Uterus (tissue), 4 donors: Measurements from ENCODE around the gene AASDH. TPM values are rescaled to one million over a fixed set of nuclear protein-coding genes. Genes with fewer than 3 reads are reported as not detected.

ENCODE experiments used
- DNase-seq, 2 donors: peaks; one replicate each; pipeline ENCODE4 v3.0.0-alpha.2; 2019 to 2020
- H3K27ac ChIP-seq, 2 donors: fragments of 200-600 bp; sonication (generic); 1 replicate in 1 of 2; 2 replicates in 1 of 2; pipeline ENCODE4 v1.5.1; 2016 to 2018
- H3K27me3 ChIP-seq, 2 donors: fragments of 200-600 bp; sonication (generic); one replicate each; pipeline ENCODE4 v1.5.1; 2018 to 2019; ENCODE audit warnings: control low read depth in 1 of 2
- H3K36me3 ChIP-seq, 2 donors: fragments of 200-600 bp; sonication (generic); one replicate each; pipeline ENCODE4 v1.5.1; 2019; ENCODE audit warnings: control low read depth in 1 of 2
- H3K4me1 ChIP-seq, 2 donors: fragments of 200-600 bp; sonication (generic); one replicate each; pipeline ENCODE4 v1.5.1; 2018 to 2019; ENCODE audit warnings: control low read depth in 1 of 2
- H3K4me3 ChIP-seq, 2 donors: fragments of 200-600 bp; sonication (generic); 1 replicate in 1 of 2; 2 replicates in 1 of 2; pipeline ENCODE4 v1.5.1; 2018 to 2019; ENCODE audit warnings: mild to moderate bottlenecking in 1 of 2
- H3K9me3 ChIP-seq, 2 donors: fragments of 200-600 bp; sonication (generic); one replicate each; pipeline ENCODE4 v1.5.1; 2019; ENCODE audit warnings: control low read depth in 1 of 2
- POLR2A ChIP-seq, 2 donors: fragments of 450-650 bp; IDR thresholded peaks; one replicate each; pipeline ENCODE4 v1.6.1; 2016; ENCODE audit warnings: antibody characterized with exemption in 2 of 2, mild to moderate bottlenecking in 1 of 2, moderate library complexity in 1 of 2
- intact Hi-C: fragments of 100-400 bp; cut with DNase I; formaldehyde crosslinking; loops from one replicate; pipeline ENCODE4 v1.15.1; 2023; ENCODE audit warnings: low total_unique reads
- total RNA-seq, 4 donors: library from RNA; depleted of rRNA in 3 of 4; stranded (reverse); fragments of >200 nt in 3 of 4; gene quantifications; one replicate each; pipeline versions ENCODE4 v1.1.0 to v1.2.4, GENCODE V29; 2014 to 2023
- TF ChIP-seq, protein P1 (sequence below), 4 experiments: fragments of 200-600 bp in 2 of 4; fragments of 450-650 bp in 2 of 4; sonication (generic) in 2 of 4; IDR thresholded peaks; one replicate each; pipeline ENCODE4 v1.5.1; 2016 to 2019; ENCODE audit warnings: antibody characterized with exemption in 4 of 4, mild to moderate bottlenecking in 2 of 4, moderate library complexity in 1 of 4
- donor health status: DM: yes; HTN: yes; CAD: no.

The AASDH gene
- total RNA-seq, 4 donors from 2014 or later: 12.7 to 58.8 (median 26.6) TPM

DNA sequence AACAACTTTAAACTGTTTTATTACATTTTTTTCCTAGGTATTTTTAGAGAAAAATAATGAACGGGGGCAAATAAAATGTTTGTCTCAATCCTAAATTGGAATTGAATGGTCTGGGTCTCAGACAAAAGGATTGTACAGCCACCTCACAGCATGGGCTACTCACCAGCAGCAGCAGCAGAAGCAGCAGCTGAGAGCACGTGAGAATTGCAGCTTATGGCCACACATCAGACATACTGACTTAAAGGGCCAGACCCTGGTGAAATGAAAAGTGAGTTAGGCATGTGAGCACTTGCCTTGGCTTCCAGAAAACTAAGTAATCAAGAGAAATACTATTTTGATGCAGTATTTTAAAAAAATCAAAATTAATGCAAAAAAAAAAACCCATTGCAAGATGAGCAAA is 56.6 kb downstream of the AASDH start:
- DNase-seq: no peak
- H3K27me3 ChIP-seq: no peaks in the 10 kb centered on the region
- H3K4me1 ChIP-seq: no peaks in the 10 kb centered on the region
- intact Hi-C loops: no loop called here
- no peaks in the 10 kb centered on the region for H3K36me3 ChIP-seq
- no peak overlapping the region for H3K4me3 ChIP-seq
- H3K9me3 ChIP-seq: no peaks in the 10 kb centered on the region
- H3K27ac ChIP-seq: no peak overlapping the region
- TF ChIP-seq, protein P1, sequence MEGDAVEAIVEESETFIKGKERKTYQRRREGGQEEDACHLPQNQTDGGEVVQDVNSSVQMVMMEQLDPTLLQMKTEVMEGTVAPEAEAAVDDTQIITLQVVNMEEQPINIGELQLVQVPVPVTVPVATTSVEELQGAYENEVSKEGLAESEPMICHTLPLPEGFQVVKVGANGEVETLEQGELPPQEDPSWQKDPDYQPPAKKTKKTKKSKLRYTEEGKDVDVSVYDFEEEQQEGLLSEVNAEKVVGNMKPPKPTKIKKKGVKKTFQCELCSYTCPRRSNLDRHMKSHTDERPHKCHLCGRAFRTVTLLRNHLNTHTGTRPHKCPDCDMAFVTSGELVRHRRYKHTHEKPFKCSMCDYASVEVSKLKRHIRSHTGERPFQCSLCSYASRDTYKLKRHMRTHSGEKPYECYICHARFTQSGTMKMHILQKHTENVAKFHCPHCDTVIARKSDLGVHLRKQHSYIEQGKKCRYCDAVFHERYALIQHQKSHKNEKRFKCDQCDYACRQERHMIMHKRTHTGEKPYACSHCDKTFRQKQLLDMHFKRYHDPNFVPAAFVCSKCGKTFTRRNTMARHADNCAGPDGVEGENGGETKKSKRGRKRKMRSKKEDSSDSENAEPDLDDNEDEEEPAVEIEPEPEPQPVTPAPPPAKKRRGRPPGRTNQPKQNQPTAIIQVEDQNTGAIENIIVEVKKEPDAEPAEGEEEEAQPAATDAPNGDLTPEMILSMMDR (IDR thresholded peaks at IDR 0.05): no peak
- no peak for TF ChIP-seq POLR2A (IDR thresholded peaks at IDR 0.05)

DNA sequence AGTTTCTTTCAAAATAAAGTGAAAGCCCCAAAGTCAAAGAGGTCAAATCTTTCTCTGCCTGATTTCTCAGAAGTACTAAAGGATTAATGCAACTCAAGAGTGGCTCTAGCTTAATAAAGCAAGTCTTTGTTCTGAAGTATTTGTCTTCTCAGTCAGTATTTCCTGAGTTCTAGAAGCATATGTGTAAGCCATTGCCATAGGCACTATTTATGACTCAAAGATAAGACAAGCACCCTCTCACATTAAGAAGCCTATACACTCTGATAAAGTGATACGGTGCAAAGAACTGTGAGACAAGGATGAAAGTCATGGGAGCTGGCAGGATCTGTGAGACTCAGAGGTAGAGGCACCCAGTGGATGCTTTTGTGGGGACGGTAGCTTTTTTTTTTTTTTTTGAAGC is 60.9 kb downstream of the AASDH start:
- Histone ChIP-seq H3K27ac (no peak overlapping the region), H3K27me3 (no peaks in the 10 kb centered on the region), H3K4me3 (no peak overlapping the region), H3K36me3 (no peaks in the 10 kb centered on the region), H3K4me1 (no peaks in the 10 kb centered on the region), H3K9me3 (no peaks in the 10 kb centered on the region)
- no peak for DNase-seq
- TF ChIP-seq, protein P1 (IDR thresholded peaks at IDR 0.05): no peak
- TF ChIP-seq POLR2A (IDR thresholded peaks at IDR 0.05): no peak
- intact Hi-C loops: no loop called here

DNA sequence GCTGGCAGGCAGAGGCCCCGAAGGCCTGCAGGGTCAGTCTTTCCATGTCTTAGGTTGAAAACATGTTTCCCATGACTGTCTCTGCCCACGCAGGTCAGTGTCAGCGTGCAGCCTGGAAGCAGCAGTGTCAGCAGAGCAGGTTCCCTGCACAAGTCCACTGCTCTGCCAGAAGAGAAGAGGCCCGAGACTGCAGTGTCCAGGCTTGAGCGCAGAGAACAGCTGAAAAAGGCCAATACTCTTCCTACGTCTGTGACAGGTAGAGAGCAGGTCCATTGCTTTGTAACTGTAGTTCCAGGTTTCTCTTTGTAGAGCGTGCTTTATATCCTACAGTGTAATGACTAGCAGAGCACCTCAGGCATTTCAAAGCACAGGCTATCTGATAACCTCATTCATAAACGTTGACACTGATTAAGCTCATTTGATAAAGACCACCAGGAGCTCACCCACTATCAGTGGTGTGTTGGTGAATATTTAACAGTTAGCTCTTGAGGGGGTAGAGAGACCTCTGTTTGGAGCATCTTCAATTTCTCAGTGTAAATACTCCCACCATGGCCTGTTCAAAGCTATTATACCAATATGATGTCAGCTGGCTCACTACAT is 63.2 kb downstream of the AASDH start:
- Histone ChIP-seq H3K36me3 (no peaks in the 10 kb centered on the region), H3K4me1 (no peaks in the 10 kb centered on the region), H3K27ac (no peak overlapping the region), H3K4me3 (no peak overlapping the region), H3K27me3 (no peaks in the 10 kb centered on the region), H3K9me3 (no peaks in the 10 kb centered on the region)
- TF ChIP-seq, protein P1 (IDR thresholded peaks at IDR 0.05): no peak
- no peak for TF ChIP-seq POLR2A (IDR thresholded peaks at IDR 0.05)
- intact Hi-C loops: no loop called here
- DNase-seq: no peak

DNA sequence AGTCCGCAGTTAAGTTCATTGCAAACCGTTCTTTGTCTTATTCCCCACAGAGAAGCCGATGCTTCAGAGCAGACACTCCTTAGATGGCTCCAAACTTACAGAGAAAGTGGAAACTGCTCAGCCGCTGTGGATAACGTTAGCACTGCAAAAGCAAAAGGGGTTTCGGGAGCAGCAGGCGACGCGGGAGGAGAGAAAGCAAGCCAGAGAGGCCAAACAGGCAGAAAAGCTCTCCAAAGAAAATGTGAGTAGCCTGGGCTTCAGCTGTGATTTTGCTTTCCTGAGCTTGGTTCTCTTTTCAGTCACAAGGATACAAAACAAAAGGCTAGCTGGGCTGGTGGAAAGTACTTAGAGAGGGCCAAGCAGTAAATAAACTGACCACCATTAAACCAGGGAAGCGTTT is 64.0 kb downstream of the AASDH start:
- Histone ChIP-seq H3K9me3 (no peaks in the 10 kb centered on the region), H3K4me1 (no peaks in the 10 kb centered on the region), H3K27me3 (no peaks in the 10 kb centered on the region), H3K4me3 (no peak overlapping the region), H3K27ac (no peak overlapping the region), H3K36me3 (no peaks in the 10 kb centered on the region)
- intact Hi-C loops: no loop called here
- TF ChIP-seq POLR2A (IDR thresholded peaks at IDR 0.05): no peak
- TF ChIP-seq, protein P1 (IDR thresholded peaks at IDR 0.05): no peak
- no peak for DNase-seq

DNA sequence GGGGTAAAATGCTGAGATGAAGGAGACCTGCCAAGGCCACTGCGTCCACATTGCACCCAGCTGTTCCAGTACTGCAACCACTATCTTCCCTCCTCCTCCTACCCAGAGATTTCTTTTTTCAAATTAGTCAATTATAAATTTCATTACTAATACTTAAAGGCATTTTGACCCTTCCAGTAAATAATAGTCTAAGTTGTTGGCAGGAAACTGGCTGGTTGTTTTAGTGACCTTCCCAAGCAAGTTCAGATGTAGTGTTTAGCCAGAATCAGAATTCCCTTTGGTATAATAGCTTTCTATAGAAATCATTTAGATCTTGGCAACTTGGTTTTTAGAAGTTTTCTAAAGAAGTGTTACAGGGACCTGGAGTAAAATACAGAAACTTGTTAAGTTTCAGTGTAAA is 66.0 kb downstream of the AASDH start:
- no peak for DNase-seq
- Histone ChIP-seq H3K4me3 (no peak overlapping the region), H3K9me3 (no peaks in the 10 kb centered on the region), H3K36me3 (no peaks in the 10 kb centered on the region), H3K27ac (no peak overlapping the region), H3K27me3 (no peaks in the 10 kb centered on the region), H3K4me1 (no peaks in the 10 kb centered on the region)
- no peak for TF ChIP-seq POLR2A (IDR thresholded peaks at IDR 0.05)
- TF ChIP-seq, protein P1 (IDR thresholded peaks at IDR 0.05): no peak
- intact Hi-C loops: no loop called here
